Neuronal stem cell (in vitro differentiated cells): ENCODE results near the gene ARL5C.

ENCODE experiments used
- DNase-seq: peaks from one replicate; pipeline ENCODE4 v3.0.0-alpha.2; 2013; ENCODE audit warnings: low spot score
- H2AFZ ChIP-seq: one replicate; pipeline ENCODE4 v1.6.1; 2013; ENCODE audit warnings: mild to moderate bottlenecking, low read length, inconsistent platforms
- H2AK5ac ChIP-seq: 2 replicates; pipeline ENCODE4 v1.6.1; 2013; ENCODE audit warnings: low read depth, mild to moderate bottlenecking, inconsistent platforms, low read length, moderate library complexity, mixed read lengths
- H2BK120ac ChIP-seq: 2 replicates; pipeline ENCODE4 v1.6.1; 2013; ENCODE audit warnings: low read depth, mild to moderate bottlenecking, inconsistent platforms, low read length, moderate library complexity, mixed read lengths
- H2BK12ac ChIP-seq: one replicate; pipeline ENCODE4 v1.6.1; 2013; ENCODE audit warnings: low read length, inconsistent platforms
- H2BK15ac ChIP-seq: 2 replicates; pipeline ENCODE4 v1.6.1; 2013; ENCODE audit warnings: mild to moderate bottlenecking, low read length, inconsistent platforms, mixed read lengths
- H2BK5ac ChIP-seq: one replicate; pipeline ENCODE4 v1.6.1; 2013; ENCODE audit warnings: inconsistent platforms, mild to moderate bottlenecking, low read length, moderate library complexity
- H3K14ac ChIP-seq: one replicate; pipeline ENCODE4 v1.6.1; 2013; ENCODE audit warnings: low read length, inconsistent platforms
- H3K18ac ChIP-seq: 2 replicates; pipeline ENCODE4 v1.6.1; 2013; ENCODE audit warnings: low read length, inconsistent platforms
- H3K23ac ChIP-seq: 2 replicates; pipeline ENCODE4 v1.6.1; 2013; ENCODE audit warnings: low read depth, mild to moderate bottlenecking, mixed read lengths, low read length, inconsistent platforms; ENCODE audit not compliant: poor library complexity
- H3K27ac ChIP-seq: replicated peaks from 3 replicates; pipeline ENCODE4 v1.5.1; 2013; ENCODE audit warnings: low read length, inconsistent platforms
- H3K27me3 ChIP-seq, 3 experiments: 2 replicates each; pipeline ENCODE4 v1.6.1; 2013; ENCODE audit warnings: low read length in 3 of 3, mild to moderate bottlenecking in 2 of 3, inconsistent platforms in 1 of 3, low read depth in 1 of 3, mixed read lengths in 1 of 3, moderate library complexity in 1 of 3; ENCODE audit not compliant: control insufficient read depth in 3 of 3, insufficient read depth in 3 of 3
- H3K36me3 ChIP-seq, 2 donors: replicated peaks in 1 of 2; 2 replicates each; pipeline ENCODE4 v1.6.1; 2013; ENCODE audit warnings: low read length in 2 of 2; ENCODE audit not compliant: control insufficient read depth in 2 of 2, insufficient read depth in 2 of 2
- H3K4ac ChIP-seq: 2 replicates; pipeline ENCODE4 v1.6.1; 2013; ENCODE audit warnings: inconsistent platforms, mild to moderate bottlenecking, low read length, moderate library complexity
- H3K4me1 ChIP-seq, 2 donors: 1 replicate in 1 of 2; 2 replicates in 1 of 2; pipeline ENCODE4 v1.6.1; 2013; ENCODE audit warnings: low read length in 2 of 2, low read depth in 1 of 2; ENCODE audit not compliant: control insufficient read depth in 2 of 2, insufficient read depth in 1 of 2
- H3K4me2 ChIP-seq: one replicate; pipeline ENCODE4 v1.6.1; 2013; ENCODE audit warnings: mild to moderate bottlenecking, low read length, inconsistent platforms; ENCODE audit not compliant: insufficient read depth, poor library complexity, severe bottlenecking
- H3K4me3 ChIP-seq, 2 donors: 2 replicates each; pipeline ENCODE4 v1.5.1; 2013; ENCODE audit warnings: low read length in 2 of 2, mild to moderate bottlenecking in 2 of 2, inconsistent platforms in 1 of 2, moderate library complexity in 1 of 2
- H3K79me1 ChIP-seq: one replicate; pipeline ENCODE4 v1.6.1; 2013; ENCODE audit warnings: low read depth, mild to moderate bottlenecking, inconsistent platforms, low read length, moderate library complexity
- H3K9ac ChIP-seq: one replicate; pipeline ENCODE4 v1.6.1; 2013; ENCODE audit warnings: mild to moderate bottlenecking, low read depth, low read length, inconsistent platforms; ENCODE audit not compliant: poor library complexity
- H3K9me3 ChIP-seq, 2 donors: replicated peaks in 1 of 2; 2 replicates each; pipeline versions ENCODE3 to v1.6.1; 2013; ENCODE audit warnings: low read length in 2 of 2, mild to moderate bottlenecking in 2 of 2, inconsistent platforms in 1 of 2, low read depth in 1 of 2, mixed read lengths in 1 of 2, moderate library complexity in 1 of 2; ENCODE audit not compliant: control insufficient read depth in 2 of 2, insufficient read depth in 1 of 2
- H4K8ac ChIP-seq: one replicate; pipeline ENCODE4 v1.6.1; 2013; ENCODE audit warnings: low read depth, mild to moderate bottlenecking, inconsistent platforms, low read length, moderate library complexity
- H4K91ac ChIP-seq: one replicate; pipeline ENCODE4 v1.6.1; 2013; ENCODE audit warnings: low read length, low read depth, mild to moderate bottlenecking, inconsistent platforms; ENCODE audit not compliant: poor library complexity
- WGBS, 2 donors: extraction: QIAGEN DNeasy Blood & Tissue Kit; methylation state at CpG; one replicate each; pipeline ENCODE4 v1.1.7; 2013; ENCODE audit warnings: missing lambda C conversion rate in 2 of 2, mixed read lengths in 1 of 2; ENCODE audit not compliant: insufficient read length in 2 of 2, insufficient replicate concordance in 1 of 2; ENCODE audit errors: extremely low coverage in 2 of 2; 5-methylcytosine and 5-hydroxymethylcytosine counted together

Gene ARL5C

DNA sequence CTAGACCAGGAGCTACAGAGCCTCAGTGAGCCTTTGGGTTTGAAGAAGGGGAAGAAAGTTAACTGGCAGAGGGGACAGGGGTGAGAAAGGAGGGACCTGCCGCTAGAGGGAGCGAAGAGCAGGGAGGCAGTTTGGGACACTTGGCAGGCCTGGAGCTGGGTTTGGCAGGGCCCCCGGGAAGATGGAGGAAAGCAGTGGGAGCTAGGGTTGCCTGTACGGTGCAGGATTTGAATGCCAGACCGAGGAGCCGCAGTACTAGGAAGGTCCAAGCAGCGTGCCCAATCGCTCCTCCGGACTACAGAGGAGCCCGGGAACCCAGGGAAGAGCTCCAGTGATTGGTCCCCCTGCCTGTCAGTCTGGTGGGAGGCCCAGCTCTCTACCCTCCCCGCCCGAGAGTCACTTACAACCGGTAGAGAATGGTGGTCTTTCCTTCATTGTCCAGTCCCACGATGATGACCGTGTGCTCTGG lies 1.3 kb downstream of the ARL5C start:
- Histone ChIP-seq H3K18ac (peak overlapping the region; percentile 99), H3K23ac (peak overlapping the region; percentile 20), H2AK5ac (no peak overlapping the region), H3K9ac (peak overlapping the region; percentile 82), H3K4me2 (peak overlapping the region; percentile 92), H3K4me1 (no peaks in the 10 kb centered on the region), H4K8ac (peak overlapping the region; percentile 84), H3K36me3 (no peaks in the 10 kb centered on the region), H3K9me3 (peaks cover 0 to 4% of the 10 kb centered on the region in 2 donors), H2AFZ (peak overlapping the region; percentile 92), H2BK5ac (peak overlapping the region; percentile 35), H4K91ac (no peak overlapping the region), H3K79me1 (no peaks in the 10 kb centered on the region), H2BK120ac (no peak overlapping the region), H3K4ac (no peak overlapping the region), H3K27ac (no peak overlapping the region), H3K4me3 (peak overlapping the region; percentile 48 to 95), H2BK12ac (peak overlapping the region; percentile 86), H3K14ac (no peak overlapping the region), H3K27me3 (peaks cover 6 to 31% (median 28%) of the 10 kb centered on the region in 3 experiments), H2BK15ac (peak overlapping the region; percentile 75)
- no CpG with 5 or more reads among the region's 15 CpGs for WGBS, 2 donors
- peak; percentile 93 for DNase-seq

DNA sequence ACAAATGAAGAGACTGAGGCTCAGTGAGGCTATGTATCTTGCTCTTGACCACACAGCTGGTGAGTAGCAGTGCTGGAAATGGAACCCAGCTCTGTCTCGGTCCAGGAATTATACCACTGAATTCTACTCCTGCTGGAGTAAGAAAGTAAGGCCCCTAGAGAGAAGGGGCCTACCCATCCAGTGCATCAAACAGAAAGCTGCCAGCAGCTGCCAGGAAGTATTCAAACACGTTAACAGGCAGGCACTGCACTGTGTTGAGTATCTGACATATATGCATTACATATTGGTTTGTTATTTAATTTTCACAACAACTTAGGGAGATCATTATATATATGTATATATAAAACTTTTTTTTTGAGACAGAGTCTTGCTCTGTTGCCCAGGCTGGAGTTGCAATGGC lies 4.0 kb downstream of the ARL5C start:
- no peak overlapping the region for H2BK15ac ChIP-seq
- H3K4me3 ChIP-seq, result no peak overlapping the region
- no peak overlapping the region for H3K9ac ChIP-seq
- DNase-seq, result no peak
- H3K36me3 ChIP-seq, result no peaks in the 10 kb centered on the region
- WGBS, 2 donors, result no CpG with 5 or more reads among the region's 2 CpGs
- H2BK120ac ChIP-seq, result no peak overlapping the region
- no peak overlapping the region for H3K27ac ChIP-seq
- no peak overlapping the region for H2AK5ac ChIP-seq
- no peak overlapping the region for H3K14ac ChIP-seq
- H4K91ac ChIP-seq, result no peak overlapping the region
- no peak overlapping the region for H4K8ac ChIP-seq
- peaks cover 6 to 24% (median 21%) of the 10 kb centered on the region in 3 experiments for H3K27me3 ChIP-seq
- H3K9me3 ChIP-seq, result peaks cover 0 to 2% of the 10 kb centered on the region in 2 donors
- H3K18ac ChIP-seq, result no peak overlapping the region
- no peaks in the 10 kb centered on the region for H3K4me1 ChIP-seq
- no peak overlapping the region for H3K4me2 ChIP-seq
- no peak overlapping the region for H2AFZ ChIP-seq
- no peak overlapping the region for H2BK5ac ChIP-seq
- no peak overlapping the region for H3K4ac ChIP-seq
- no peak overlapping the region for H3K23ac ChIP-seq
- no peak overlapping the region for H2BK12ac ChIP-seq
- no peaks in the 10 kb centered on the region for H3K79me1 ChIP-seq

DNA sequence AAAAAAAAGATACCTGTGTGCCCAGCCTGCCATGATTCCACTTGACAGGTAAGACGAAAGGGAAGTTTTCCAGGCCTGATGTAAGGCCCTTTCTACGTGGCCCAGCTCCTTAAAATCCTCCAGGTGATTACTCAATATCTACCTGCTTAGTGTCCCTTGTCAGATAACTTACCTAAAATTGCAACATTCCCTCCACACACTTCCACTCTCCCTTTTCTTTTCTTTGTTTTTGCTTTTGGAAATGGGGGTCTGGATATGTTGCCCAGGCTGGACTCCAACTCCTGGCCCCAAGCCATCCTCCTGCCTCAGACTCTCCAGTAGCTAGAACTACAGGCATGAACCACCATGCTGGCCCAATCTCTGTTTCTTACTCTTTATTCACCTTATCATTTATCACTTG lies 7.3 kb downstream of the ARL5C start:
- H2BK12ac ChIP-seq, result no peak overlapping the region
- no CpG with 5 or more reads among the region's 2 CpGs for WGBS, 2 donors
- no peak overlapping the region for H3K9ac ChIP-seq

DNA sequence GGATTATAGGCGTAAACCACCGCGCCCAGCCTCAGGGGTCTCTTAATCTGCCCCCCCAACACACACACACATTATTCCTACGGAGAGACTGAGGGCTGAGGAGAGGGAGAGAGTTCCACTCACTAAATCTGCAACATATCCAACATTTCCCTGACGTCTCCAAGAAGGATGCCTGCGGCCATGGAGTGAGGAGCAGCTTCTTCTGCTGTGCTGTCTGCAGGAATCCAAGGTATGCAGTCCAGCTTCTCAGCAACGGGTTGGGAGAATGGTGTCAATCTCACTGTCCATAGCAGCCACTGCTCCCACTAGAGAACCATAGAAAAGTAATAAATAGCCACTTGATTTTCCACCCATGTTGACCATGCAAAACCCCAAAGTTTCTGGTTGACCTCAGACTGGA lies 9.5 kb downstream of the ARL5C start:
- Histone ChIP-seq H3K14ac (no peak overlapping the region), H4K91ac (no peak overlapping the region), H2BK15ac (no peak overlapping the region), H3K36me3 (no peaks in the 10 kb centered on the region), H4K8ac (no peak overlapping the region), H3K18ac (no peak overlapping the region), H3K9me3 (no peaks in the 10 kb centered on the region), H2BK12ac (no peak overlapping the region), H3K27me3 (peaks cover 0 to 10% (median 5%) of the 10 kb centered on the region in 3 experiments), H3K9ac (no peak overlapping the region), H3K79me1 (no peaks in the 10 kb centered on the region), H3K27ac (no peak overlapping the region), H3K4me3 (no peak overlapping the region), H2BK5ac (no peak overlapping the region), H3K23ac (no peak overlapping the region), H2BK120ac (no peak overlapping the region), H2AFZ (no peak overlapping the region), H2AK5ac (no peak overlapping the region), H3K4me1 (peaks cover 6 to 8% of the 10 kb centered on the region in 2 donors), H3K4ac (no peak overlapping the region), H3K4me2 (no peak overlapping the region)
- WGBS, 2 donors, result no CpG with 5 or more reads among the region's 7 CpGs
- DNase-seq, result no peak

More for the DNA sequence above, 7.3 kb downstream of the ARL5C start:
- H2BK15ac ChIP-seq, result no peak overlapping the region
- H3K14ac ChIP-seq, result no peak overlapping the region
- H3K4me1 ChIP-seq, result peaks cover 0 to 1% of the 10 kb centered on the region in 2 donors
- no peaks in the 10 kb centered on the region for H3K36me3 ChIP-seq
- no peak overlapping the region for H4K91ac ChIP-seq
- H3K18ac ChIP-seq, result no peak overlapping the region
- H2AK5ac ChIP-seq, result no peak overlapping the region
- H2BK5ac ChIP-seq, result no peak overlapping the region
- H3K27me3 ChIP-seq, result no peaks in the 10 kb centered on the region
- H3K79me1 ChIP-seq, result no peaks in the 10 kb centered on the region
- no peak overlapping the region for H2AFZ ChIP-seq
- no peak overlapping the region for H3K27ac ChIP-seq
- no peak overlapping the region for H3K4ac ChIP-seq
- DNase-seq, result no peak
- H2BK120ac ChIP-seq, result no peak overlapping the region
- no peak overlapping the region for H3K23ac ChIP-seq
- no peak overlapping the region for H4K8ac ChIP-seq
- H3K4me2 ChIP-seq, result no peak overlapping the region
- peaks cover 0 to 2% of the 10 kb centered on the region in 2 donors for H3K9me3 ChIP-seq
- no peak overlapping the region for H3K4me3 ChIP-seq
